ENCODE results near the gene FAM174B.

DNA sequence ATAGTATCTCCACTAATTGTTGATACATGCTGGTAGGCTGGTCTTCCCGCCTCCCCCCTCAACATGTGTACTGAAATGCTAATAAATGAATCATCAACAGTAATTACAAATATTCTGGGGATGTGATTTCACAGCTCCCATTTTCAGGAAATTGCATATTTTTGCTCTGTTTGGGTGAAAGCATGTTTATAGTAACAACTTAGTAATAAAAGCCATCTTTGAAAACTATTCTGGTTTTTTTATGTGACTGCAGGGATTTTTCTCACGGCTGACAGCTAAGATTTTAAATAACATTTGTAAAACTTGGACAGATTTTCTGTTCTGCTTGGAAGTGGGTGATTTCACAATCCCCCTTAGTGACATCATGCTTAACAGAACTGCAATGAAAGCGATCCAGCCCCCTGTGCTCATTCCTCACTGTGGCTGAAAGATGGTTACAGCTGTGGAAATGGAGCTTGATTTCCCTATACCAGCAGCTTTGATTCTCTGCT is 25.6 kb upstream of the FAM174B start:
- TF ChIP-seq POLR2A (IDR thresholded peaks at IDR 0.05) (no peak), POLR2AphosphoS5 (IDR thresholded peaks at IDR 0.05) (peak; percentile 35 to 67 (median 67))
- TF ChIP-seq, protein P1, sequence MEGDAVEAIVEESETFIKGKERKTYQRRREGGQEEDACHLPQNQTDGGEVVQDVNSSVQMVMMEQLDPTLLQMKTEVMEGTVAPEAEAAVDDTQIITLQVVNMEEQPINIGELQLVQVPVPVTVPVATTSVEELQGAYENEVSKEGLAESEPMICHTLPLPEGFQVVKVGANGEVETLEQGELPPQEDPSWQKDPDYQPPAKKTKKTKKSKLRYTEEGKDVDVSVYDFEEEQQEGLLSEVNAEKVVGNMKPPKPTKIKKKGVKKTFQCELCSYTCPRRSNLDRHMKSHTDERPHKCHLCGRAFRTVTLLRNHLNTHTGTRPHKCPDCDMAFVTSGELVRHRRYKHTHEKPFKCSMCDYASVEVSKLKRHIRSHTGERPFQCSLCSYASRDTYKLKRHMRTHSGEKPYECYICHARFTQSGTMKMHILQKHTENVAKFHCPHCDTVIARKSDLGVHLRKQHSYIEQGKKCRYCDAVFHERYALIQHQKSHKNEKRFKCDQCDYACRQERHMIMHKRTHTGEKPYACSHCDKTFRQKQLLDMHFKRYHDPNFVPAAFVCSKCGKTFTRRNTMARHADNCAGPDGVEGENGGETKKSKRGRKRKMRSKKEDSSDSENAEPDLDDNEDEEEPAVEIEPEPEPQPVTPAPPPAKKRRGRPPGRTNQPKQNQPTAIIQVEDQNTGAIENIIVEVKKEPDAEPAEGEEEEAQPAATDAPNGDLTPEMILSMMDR (IDR thresholded peaks at IDR 0.05), result no peak
